B cell (primary cell): Measurements from ENCODE around the gene CREB3L1. TPM values are rescaled to one million over a fixed set of nuclear protein-coding genes. Genes with fewer than 3 reads are reported as not detected.

Experiments
- ATAC-seq: fragments of 200-7000 bp; cut with Tn5 transposase; one replicate; pipeline ENCODE4 v1.10.0; 2021; ENCODE audit warnings: low read depth, mild to moderate bottlenecking, moderate number of reproducible peaks, moderate library complexity
- CTCF ChIA-PET: fragments of 350-600 bp; sonication (Branson Sonifier 250); formaldehyde crosslinking; loops from one replicate; lab custom pipeline; 2021; ENCODE audit warnings: antibody characterized with exemption, inconsistent platforms; lab: Charles Lee
- POLR2A ChIA-PET: fragments of 350-600 bp; sonication (Branson Sonifier 250); formaldehyde crosslinking; loops from one replicate; lab custom pipeline; 2021; ENCODE audit warnings: antibody characterized with exemption; lab: Charles Lee
- DNase-seq: peaks from one replicate; pipeline ENCODE4 v3.0.0; 2013
- H2AFZ ChIP-seq: 2 replicates; pipeline ENCODE4 v1.6.1; 2012; ENCODE audit warnings: mild to moderate bottlenecking, low read depth, low read length; ENCODE audit not compliant: insufficient read depth, poor library complexity, severe bottlenecking
- H3K27ac ChIP-seq, 2 donors: 1 replicate in 1 of 2; 2 replicates in 1 of 2; pipeline ENCODE4 v1.5.1; 2012 to 2013; ENCODE audit warnings: low read length in 2 of 2, mild to moderate bottlenecking in 2 of 2, moderate library complexity in 1 of 2
- H3K27me3 ChIP-seq, 4 experiments: fragments of 200-600 bp in 1 of 4; sonication (generic) in 1 of 4; replicated peaks in 1 of 4; 1 replicate in 2 of 4; 2 replicates in 2 of 4; pipeline versions ENCODE4 v1.6.1 to v1.7.0; 2013 to 2016; ENCODE audit warnings: low read length in 3 of 4, mild to moderate bottlenecking in 2 of 4, mixed read lengths in 1 of 4, moderate library complexity in 1 of 4; ENCODE audit not compliant: insufficient read depth in 4 of 4, control insufficient read depth in 3 of 4; ENCODE audit errors: control extremely low read depth in 1 of 4
- H3K36me3 ChIP-seq, 2 experiments: replicated peaks in 1 of 2; 1 replicate in 1 of 2; 2 replicates in 1 of 2; pipeline versions ENCODE4 v1.6.1 to v1.7.1; 2013; ENCODE audit warnings: low read length in 1 of 2; ENCODE audit not compliant: insufficient read depth in 2 of 2, control insufficient read depth in 1 of 2; ENCODE audit errors: control extremely low read depth in 1 of 2, extremely low read depth in 1 of 2
- H3K4me1 ChIP-seq, 2 donors: fragments of 200-600 bp in 1 of 2; sonication (generic) in 1 of 2; 1 replicate in 1 of 2; 2 replicates in 1 of 2; pipeline versions ENCODE4 v1.5.1 to v1.6.1; 2013 to 2017; ENCODE audit warnings: low read length in 2 of 2; ENCODE audit not compliant: control insufficient read depth in 2 of 2, insufficient read depth in 2 of 2
- H3K4me2 ChIP-seq: replicated peaks from 2 replicates; pipeline ENCODE3; 2012; ENCODE audit warnings: mild to moderate bottlenecking, low read depth, low read length; ENCODE audit not compliant: poor library complexity, severe bottlenecking
- H3K4me3 ChIP-seq, 5 experiments: fragments of 200-600 bp in 1 of 5; sonication (generic) in 1 of 5; 1 replicate in 3 of 5; 2 replicates in 2 of 5; pipeline versions ENCODE4 v1.5.1 to v1.7.0; 2011 to 2016; ENCODE audit warnings: low read length in 4 of 5, mild to moderate bottlenecking in 4 of 5, low read depth in 2 of 5, control low read depth in 1 of 5, moderate library complexity in 1 of 5; ENCODE audit not compliant: insufficient read depth in 1 of 5; ENCODE audit errors: control extremely low read depth in 1 of 5, extremely low read depth in 1 of 5
- H3K79me2 ChIP-seq: fragments of 200-600 bp; sonication (generic); one replicate; pipeline ENCODE4 v1.6.0; 2016; ENCODE audit warnings: low read length; ENCODE audit not compliant: control insufficient read depth, insufficient read depth
- H3K9ac ChIP-seq: fragments of 200-600 bp; sonication (generic); 2 replicates; pipeline ENCODE4 v1.6.1; 2017; ENCODE audit warnings: mild to moderate bottlenecking, low read length, moderate library complexity
- H3K9me3 ChIP-seq, 3 donors: one replicate each; pipeline versions ENCODE4 v1.6.1 to v1.7.1; 2013; ENCODE audit warnings: low read length in 2 of 3; ENCODE audit not compliant: control insufficient read depth in 2 of 3, insufficient read depth in 1 of 3; ENCODE audit errors: control extremely low read depth in 1 of 3
- H4K20me1 ChIP-seq: 2 replicates; pipeline ENCODE4 v1.6.0; 2012; ENCODE audit warnings: mild to moderate bottlenecking, low read length; ENCODE audit not compliant: insufficient read depth, control insufficient read depth, poor library complexity, severe bottlenecking
- H3K27ac Mint-ChIP-seq: one replicate; pipeline ENCODE4 v1.8.0; 2021; ENCODE audit warnings: mixed read lengths
- H3K27me3 Mint-ChIP-seq: one replicate; pipeline ENCODE4 v1.8.0; 2021; ENCODE audit warnings: mixed read lengths
- H3K4me1 Mint-ChIP-seq: one replicate; pipeline ENCODE4 v1.8.0; 2021; ENCODE audit warnings: mixed read lengths
- H3K4me3 Mint-ChIP-seq: one replicate; pipeline ENCODE4 v1.8.0; 2021; ENCODE audit warnings: mixed read lengths
- H3K9me3 Mint-ChIP-seq: one replicate; pipeline ENCODE4 v1.8.0; 2022; ENCODE audit warnings: mixed read lengths; ENCODE audit not compliant: insufficient read depth
- EZH2 ChIP-seq: IDR thresholded peaks from 2 replicates; pipeline ENCODE4 v1.6.1; 2012; ENCODE audit warnings: borderline replicate concordance, low read depth, mild to moderate bottlenecking, moderate library complexity, low read length; ENCODE audit not compliant: insufficient read depth, poor library complexity, severe bottlenecking
- WGBS: methylation state at CpG from one replicate; pipeline ENCODE4 v1.1.5; 2013; ENCODE audit warnings: missing lambda C conversion rate; ENCODE audit not compliant: insufficient coverage; 5-methylcytosine and 5-hydroxymethylcytosine counted together
- intact Hi-C: fragments of 100-400 bp; cut with micrococcal nuclease; formaldehyde crosslinking; loops from one replicate; pipeline ENCODE4 v1.10.0; 2022
- polyA plus RNA-seq: library from polyadenylated mRNA; depleted of rRNA; stranded (reverse); fragments of >200 nt; gene quantifications from 2 replicates; pipeline ENCODE4 v1.2.3, GENCODE V29; 2012
- total RNA-seq, 2 donors: library from RNA; stranded (reverse); fragments of 120-200 nt in 1 of 2; gene quantifications; 1 replicate in 1 of 2; 2 replicates in 1 of 2; pipeline versions ENCODE4 v1.2.3 to v1.2.4, GENCODE V29; 2013 to 2022
- TF ChIP-seq, protein P1 (sequence below): fragments of 200-600 bp; IDR thresholded peaks from one replicate; pipeline ENCODE4 v1.8.0; 2022; ENCODE audit warnings: antibody characterized with exemption, mild to moderate bottlenecking

CREB3L1 gene
- total and polyA plus RNA-seq, 2 donors (not counting 1 experiment from before 2014, with no cell fraction given) = not detected

DNA sequence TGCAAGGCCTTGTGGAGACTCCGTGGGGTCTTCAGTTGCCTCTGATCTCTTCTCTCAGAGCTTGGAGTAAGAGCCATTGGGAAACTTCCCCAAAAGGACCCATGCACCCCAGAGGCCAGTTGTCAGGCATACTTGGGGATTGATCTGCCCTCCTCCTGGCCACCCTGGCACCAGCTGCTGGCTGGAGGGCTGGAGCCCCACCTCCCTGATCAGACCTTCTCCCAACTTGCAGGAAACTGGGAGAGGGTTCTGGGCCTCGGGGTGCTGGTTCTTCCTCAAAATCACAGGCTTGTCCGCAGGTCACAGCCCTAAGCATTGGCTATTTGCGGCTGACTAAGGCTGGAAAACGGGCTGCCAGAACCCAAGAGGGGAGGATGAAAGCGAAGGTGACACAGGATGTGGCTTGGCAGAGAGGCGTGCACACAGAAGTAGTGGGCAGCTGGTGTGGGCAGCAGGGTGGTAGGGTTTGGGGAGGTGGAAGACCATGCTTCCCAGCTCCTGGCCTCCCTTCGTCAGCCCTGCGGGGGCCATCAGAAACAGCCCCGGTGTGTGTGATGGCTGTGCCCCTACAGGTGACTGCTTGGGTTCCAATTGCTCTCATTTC, 68.5 kb downstream of the CREB3L1 start:
- 8% methylated on average over 9 of the region's 10 CpGs for WGBS
- Mint-ChIP-seq H3K4me1 (peaks cover 45% of the 10 kb centered on the region), H3K27ac (no peak overlapping the region), H3K9me3 (no peaks in the 10 kb centered on the region), H3K27me3 (peaks cover 7% of the 10 kb centered on the region), H3K4me3 (peak overlapping the region; percentile 91)
- peak; percentile 32 for DNase-seq
- intact Hi-C loops = loop anchor here (2.0 to 5.0 kb wide), 4 partner anchors 36 to 541 kb away; partner anchors contain the start of genes MDK, PEX16 and SLC35C1
- Histone ChIP-seq H3K27me3 (peaks cover 0 to 5% (median 0%) of the 10 kb centered on the region in 4 experiments), H3K9ac (peak overlapping the region; percentile 66), H3K79me2 (peaks cover 45% of the 10 kb centered on the region), H3K27ac (no peak overlapping the region), H3K4me1 (peaks cover 38 to 45% of the 10 kb centered on the region in 2 donors), H4K20me1 (peaks cover 25% of the 10 kb centered on the region), H3K9me3 (no peaks in the 10 kb centered on the region), H2AFZ (peak overlapping the region; percentile 82), H3K4me2 (peak overlapping the region; percentile 92), H3K4me3 (peak overlapping the region; percentile 22 to 75 (median 55)), H3K36me3 (no peaks in the 10 kb centered on the region)
- ATAC-seq = no peak
- CTCF ChIA-PET = interaction anchor here (0.7 to 2.5 kb wide), 4 partner anchors 14 to 32 kb away, joined by 3 to 7 read pairs (median 3); no protein-coding TSS in a partner anchor
- POLR2A ChIA-PET = no interaction called here
- TF ChIP-seq, protein P1, sequence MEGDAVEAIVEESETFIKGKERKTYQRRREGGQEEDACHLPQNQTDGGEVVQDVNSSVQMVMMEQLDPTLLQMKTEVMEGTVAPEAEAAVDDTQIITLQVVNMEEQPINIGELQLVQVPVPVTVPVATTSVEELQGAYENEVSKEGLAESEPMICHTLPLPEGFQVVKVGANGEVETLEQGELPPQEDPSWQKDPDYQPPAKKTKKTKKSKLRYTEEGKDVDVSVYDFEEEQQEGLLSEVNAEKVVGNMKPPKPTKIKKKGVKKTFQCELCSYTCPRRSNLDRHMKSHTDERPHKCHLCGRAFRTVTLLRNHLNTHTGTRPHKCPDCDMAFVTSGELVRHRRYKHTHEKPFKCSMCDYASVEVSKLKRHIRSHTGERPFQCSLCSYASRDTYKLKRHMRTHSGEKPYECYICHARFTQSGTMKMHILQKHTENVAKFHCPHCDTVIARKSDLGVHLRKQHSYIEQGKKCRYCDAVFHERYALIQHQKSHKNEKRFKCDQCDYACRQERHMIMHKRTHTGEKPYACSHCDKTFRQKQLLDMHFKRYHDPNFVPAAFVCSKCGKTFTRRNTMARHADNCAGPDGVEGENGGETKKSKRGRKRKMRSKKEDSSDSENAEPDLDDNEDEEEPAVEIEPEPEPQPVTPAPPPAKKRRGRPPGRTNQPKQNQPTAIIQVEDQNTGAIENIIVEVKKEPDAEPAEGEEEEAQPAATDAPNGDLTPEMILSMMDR = no peak
- TF ChIP-seq EZH2 = no peak
